ENCODE measurements around the gene MXRA7.
"Not testable (repeated sequence)": the region's sequence is repeated elsewhere in the genome, so short reads cannot be mapped to it uniquely, and the experiment has no call there.

Gene MXRA7, protein sequence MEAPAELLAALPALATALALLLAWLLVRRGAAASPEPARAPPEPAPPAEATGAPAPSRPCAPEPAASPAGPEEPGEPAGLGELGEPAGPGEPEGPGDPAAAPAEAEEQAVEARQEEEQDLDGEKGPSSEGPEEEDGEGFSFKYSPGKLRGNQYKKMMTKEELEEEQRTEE

DNA sequence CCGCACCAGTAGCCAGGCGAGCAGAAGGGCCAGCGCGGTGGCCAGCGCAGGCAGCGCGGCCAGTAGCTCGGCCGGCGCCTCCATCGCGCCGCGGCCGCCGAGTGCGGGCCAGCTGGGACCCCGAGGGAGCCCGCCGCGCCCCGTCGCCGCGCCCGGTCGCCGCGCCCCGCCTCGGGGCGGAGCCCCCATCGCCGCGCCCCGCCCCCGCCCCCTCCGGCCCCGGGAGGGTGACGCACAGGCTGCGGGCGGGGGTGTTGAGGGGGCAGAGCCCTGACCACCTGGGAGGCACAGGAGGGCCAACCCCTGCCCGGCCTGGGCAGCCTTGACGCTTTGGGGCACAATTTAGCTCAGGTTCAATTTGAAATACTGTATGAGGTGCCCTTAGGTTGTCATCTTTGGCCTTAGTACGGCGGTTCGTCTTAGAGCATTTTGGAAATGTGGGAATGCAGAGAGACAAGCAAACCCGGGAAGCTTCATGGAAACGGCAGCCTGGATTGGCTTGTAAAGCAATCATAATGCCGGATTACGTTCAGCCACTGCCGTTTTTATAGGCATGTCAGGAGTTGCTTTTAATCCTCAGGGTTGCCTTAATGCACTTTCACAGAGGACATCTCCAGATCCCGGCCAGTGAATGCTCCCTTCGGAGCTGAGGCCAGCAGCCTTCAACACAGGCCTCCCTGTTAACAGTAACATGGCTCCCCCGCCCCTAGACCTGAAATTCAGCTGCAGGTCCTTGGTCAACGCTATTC is at the start of gene MXRA7:
TSS of gene MXRA7 (minus strand) at position 103 of the 749 bp plus-strand sequence. CDS start at position 84, 19 bp downstream.
- no peak for DNase-seq (ENCODE audit: low read depth)

GRCh38 chr17:76758570-76758969 is 47.8 kb upstream of the MXRA7 start:
- DNase-seq (ENCODE audit: low read depth), result no peak

DNA sequence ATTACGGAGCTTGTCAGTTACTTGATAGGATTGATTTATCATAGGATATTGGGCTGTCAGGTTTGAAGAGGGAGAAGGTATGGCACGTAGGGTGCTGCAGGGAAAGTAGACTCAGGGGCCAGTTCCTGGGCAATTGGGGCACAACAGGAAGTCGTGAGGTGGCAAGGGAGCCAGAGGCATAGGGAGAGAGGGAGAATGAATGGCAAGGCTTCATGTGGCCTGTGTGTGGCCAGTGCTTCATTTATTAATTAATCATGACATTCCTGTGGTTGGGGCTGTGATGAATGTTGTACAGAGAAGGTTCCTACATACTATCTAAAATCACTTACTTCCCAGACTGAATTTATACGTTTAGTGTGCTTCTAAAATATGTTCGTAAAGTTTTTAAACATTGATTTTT is 46.5 kb upstream of the MXRA7 start:
- DNase-seq (ENCODE audit: low read depth), result no peak

DNA sequence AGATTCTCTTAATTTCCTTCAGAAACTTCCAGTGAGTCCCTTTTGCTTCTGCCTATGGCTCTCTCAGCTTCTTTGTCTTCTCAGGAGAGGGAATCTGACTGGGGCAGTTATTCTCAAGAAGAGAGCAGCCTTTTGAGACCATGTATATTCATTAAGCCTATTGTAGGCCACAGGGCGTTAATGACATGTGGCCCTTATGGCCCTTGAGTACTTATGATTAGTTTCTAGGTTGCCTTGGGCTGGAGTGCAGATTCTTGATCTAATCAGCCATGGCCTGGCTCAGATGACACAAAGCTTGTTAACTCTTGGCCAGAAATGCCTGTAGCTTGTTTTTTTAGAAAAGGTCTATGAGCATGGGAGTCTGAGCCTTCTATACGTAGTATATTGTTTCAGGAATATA is 44.5 kb upstream of the MXRA7 start:
- no peak for DNase-seq (ENCODE audit: low read depth)

GRCh38 chr17:76753061-76753961 is 42.5 kb upstream of the MXRA7 start:
- DNase-seq (ENCODE audit: low read depth), result no peak

- DNase-seq (ENCODE audit: low read depth), result no peak
Observed at GRCh38 chr17:76752006-76752405, 41.2 kb upstream of the MXRA7 start.

GRCh38 chr17:76751416-76751993 is 40.7 kb upstream of the MXRA7 start:
- DNase-seq (ENCODE audit: low read depth), result no peak

- no peak for DNase-seq (ENCODE audit: low read depth)
Observed at GRCh38 chr17:76748657-76749056, 37.9 kb upstream of the MXRA7 start.

GRCh38 chr17:76747716-76748363 is 37.1 kb upstream of the MXRA7 start:
- no peak for DNase-seq (ENCODE audit: low read depth)

DNA sequence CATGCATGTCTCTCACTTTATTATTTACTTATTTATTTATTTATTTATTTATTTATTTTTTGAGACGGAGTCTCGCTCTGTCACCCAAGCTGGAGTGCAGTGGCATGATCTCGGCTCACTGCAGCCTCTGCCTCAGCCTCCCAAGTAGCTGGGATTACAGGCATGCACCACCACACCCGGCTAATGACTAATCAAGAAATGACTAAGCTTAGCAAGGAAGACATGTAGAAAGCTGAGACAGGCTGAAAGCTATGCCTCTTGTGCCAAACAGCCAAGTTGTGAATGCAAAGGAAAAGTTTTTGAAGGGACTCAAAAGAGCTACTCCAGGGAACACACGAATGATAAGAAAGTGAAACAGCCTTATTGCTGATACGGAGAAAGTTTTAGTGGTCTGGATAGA is 35.0 kb upstream of the MXRA7 start:
- DNase-seq (ENCODE audit: low read depth), result not testable (repeated sequence)

GRCh38 chr17:76744747-76745146 is 34.0 kb upstream of the MXRA7 start:
- no peak for DNase-seq (ENCODE audit: low read depth)

DNA sequence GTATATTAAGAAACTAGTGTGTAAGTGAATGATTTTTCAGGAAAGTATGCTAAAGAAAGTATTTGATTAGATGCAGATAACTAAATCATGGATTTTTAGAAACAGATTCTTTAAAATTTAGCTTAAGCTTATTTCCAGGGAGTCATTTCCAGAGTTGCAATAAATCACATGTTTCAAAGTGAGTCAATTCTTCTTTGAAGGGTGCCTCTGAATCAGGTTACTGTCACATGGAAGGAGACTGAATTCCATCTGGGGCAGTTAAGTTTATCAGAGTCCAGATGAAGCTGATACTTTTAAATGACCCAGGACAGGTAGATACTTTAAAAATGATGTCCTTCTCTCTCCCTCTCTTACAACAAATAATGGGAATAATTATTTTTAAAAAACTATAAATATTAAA is 32.2 kb upstream of the MXRA7 start:
- no peak for DNase-seq (ENCODE audit: low read depth)

GRCh38 chr17:76740329-76741118 is 29.8 kb upstream of the MXRA7 start:
- DNase-seq (ENCODE audit: low read depth), result no peak

DNA sequence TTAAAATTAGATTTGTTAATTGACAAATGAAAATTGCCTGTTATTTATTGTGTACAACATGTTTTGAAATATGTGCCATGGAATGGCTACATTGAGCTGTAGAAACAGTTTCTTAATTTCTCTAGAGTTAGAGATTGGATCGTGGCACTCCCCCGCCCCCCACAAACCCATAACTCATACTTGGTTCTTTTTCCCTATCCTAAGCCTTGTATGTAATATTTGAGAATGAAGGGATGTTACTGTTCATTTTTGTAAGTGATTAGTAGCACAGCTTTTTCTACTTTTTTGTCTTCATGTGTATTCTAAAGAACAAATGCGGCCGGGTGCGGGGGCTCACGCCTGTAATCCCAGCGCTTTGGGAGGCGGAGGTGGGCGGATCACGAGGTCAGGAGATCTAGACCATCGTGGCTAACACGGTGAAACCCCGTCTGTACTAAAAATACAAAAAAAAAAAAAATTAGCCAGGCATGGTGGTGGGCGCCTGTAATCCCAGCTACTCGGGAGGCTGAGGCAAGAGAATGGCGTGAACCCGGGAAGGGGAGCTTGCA is 28.9 kb upstream of the MXRA7 start:
- DNase-seq (ENCODE audit: low read depth), result not testable (repeated sequence)

- DNase-seq (ENCODE audit: low read depth), result no peak
Observed at GRCh38 chr17:76738468-76738850, 27.7 kb upstream of the MXRA7 start.

DNA sequence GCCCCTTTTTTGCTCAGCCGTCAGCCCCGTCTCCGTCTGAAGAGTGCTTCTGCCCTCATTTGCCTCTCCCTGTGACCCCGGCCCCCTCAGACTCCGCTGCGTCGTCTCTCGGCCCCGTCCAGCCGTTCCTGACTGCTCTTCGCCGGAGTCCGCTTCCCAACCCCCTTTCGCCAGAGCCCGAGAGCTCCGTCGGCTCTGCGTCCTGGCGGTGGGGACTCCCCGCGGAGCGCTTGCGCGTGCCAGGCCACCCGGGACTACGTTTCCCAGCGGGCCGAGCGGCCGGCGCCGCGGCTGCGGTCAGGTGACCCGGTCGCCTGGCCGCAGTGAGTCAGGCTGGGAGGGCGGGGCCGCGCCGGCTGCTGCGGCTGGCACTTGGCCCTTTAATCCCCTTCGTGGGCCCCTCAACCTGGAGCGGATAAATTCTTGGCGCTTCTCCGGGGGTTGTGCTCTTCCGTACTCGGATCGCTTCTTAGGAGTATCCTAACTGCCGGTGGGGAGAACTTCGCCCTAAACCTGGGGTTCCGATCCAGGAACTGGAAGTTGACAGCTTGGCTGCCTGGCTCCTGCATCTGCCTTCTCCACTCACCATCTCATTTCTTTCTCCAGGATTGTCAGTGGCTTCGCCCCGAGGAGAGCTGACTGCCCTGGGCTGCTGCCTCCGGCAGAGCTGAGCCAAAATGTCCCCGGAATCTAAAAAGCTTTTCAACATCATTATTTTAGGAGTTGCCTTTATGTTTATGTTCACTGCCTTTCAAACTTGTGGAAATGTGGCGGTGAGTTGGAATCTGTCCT is 27.1 kb upstream of the MXRA7 start, which contains the start of gene MFSD11:
TSS of gene MFSD11 (plus strand) at position 444 of the 792 bp plus-strand sequence. CDS start at position 678, 234 bp downstream.
- DNase-seq (ENCODE audit: low read depth), result peak; percentile 70

DNA sequence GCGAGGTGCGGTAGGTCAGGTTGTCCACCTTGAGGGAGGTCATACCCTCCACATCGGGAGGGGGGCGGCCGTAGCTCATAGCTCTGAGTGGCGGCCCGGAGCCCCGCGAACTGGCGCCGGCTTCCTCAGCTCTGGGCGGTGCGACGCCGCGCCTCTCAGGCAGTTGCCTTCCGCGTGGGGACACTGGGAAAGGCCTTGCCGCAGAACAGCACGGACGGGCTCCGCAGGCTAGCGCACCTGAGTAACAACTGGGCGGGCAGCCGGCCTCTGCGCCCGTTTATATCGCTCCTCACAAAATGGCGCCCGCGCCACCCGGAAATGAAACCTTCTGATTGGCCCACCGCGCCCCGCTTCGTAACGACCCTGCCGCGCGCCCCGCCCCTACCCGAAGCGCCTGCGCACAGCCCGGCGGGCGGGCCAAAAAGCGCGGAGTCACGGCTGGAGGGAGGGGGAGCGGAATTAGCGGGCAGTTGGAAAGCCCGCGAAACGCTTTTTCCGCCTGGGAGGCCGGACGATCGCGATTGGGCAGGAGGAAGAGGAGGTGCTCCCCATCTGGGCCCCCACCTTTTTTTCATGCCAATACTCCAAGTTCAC is 26.4 kb upstream of the MXRA7 start, which contains the start of gene SRSF2:
TSS of gene SRSF2 (minus strand) at position 250 of the 594 bp plus-strand sequence. CDS start at position 79, 171 bp downstream.
- peak; percentile 93 for DNase-seq (ENCODE audit: low read depth)

GRCh38 chr17:76736349-76737081 is 25.8 kb upstream of the MXRA7 start:
- no peak for DNase-seq (ENCODE audit: low read depth)

Data from non-pigmented ciliary epithelial cell (primary cell).